Measurements from ENCODE around the gene CRYM. TPM values are rescaled to one million over a fixed set of nuclear protein-coding genes. Genes with fewer than 3 reads are reported as not detected.

CRYM gene
- total RNA-seq, 1 experiment from 2014 or later: not detected

DNA sequence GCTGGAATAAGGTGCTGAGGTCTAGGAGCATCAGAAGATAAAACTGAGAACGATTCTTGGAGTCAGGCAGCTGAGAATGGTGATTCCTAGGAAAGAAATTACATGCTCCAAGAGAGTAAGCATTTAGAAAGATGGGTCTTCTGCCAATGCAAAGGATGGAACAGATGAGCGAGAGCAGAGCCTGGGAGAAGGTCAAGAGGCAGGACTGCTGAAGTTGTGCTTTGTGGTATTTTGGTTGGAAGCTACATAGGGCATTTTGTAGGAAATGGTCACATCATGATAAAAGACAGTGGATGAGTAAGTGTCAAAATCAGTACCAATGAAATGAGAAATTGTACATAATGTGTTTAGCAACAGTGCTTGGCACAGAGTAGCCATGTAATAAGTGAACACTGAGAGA is 1.4 kb upstream of the CRYM start:
- Histone ChIP-seq H3K9me3 (ENCODE audit: insufficient read depth, low read depth) (no peaks in the 10 kb centered on the region; the same call in 1 of the 2 replicates), H3K9me2 (ENCODE audit: insufficient read depth) (no peaks in the 10 kb centered on the region), H2AFZ (no peak overlapping the region), H3K4me3 (no peak overlapping the region), H3K4me1 (replicated peaks; ENCODE audit: insufficient read depth) (no peaks in the 10 kb centered on the region), H3K4me2 (no peak overlapping the region), H3K79me2 (ENCODE audit: low read depth) (no peaks in the 10 kb centered on the region), H3K27me3 (ENCODE audit: insufficient read depth, low read depth) (peaks cover 78% of the 10 kb centered on the region), H3F3A (ENCODE audit: insufficient read depth, low read depth) (no peaks in the 10 kb centered on the region), H4K20me1 (ENCODE audit: insufficient read depth) (no peaks in the 10 kb centered on the region; the same call in 1 of the 2 replicates), H3K36me3 (ENCODE audit: low read depth) (no peaks in the 10 kb centered on the region), H3K27ac (no peak overlapping the region)
- CTCF ChIA-PET: interaction anchor here (0.5 to 0.9 kb wide), 4 partner anchors 24 to 1530 kb away, joined by 3 to 7 read pairs (median 6); no protein-coding TSS in a partner anchor
- TF ChIP-seq, protein P1, sequence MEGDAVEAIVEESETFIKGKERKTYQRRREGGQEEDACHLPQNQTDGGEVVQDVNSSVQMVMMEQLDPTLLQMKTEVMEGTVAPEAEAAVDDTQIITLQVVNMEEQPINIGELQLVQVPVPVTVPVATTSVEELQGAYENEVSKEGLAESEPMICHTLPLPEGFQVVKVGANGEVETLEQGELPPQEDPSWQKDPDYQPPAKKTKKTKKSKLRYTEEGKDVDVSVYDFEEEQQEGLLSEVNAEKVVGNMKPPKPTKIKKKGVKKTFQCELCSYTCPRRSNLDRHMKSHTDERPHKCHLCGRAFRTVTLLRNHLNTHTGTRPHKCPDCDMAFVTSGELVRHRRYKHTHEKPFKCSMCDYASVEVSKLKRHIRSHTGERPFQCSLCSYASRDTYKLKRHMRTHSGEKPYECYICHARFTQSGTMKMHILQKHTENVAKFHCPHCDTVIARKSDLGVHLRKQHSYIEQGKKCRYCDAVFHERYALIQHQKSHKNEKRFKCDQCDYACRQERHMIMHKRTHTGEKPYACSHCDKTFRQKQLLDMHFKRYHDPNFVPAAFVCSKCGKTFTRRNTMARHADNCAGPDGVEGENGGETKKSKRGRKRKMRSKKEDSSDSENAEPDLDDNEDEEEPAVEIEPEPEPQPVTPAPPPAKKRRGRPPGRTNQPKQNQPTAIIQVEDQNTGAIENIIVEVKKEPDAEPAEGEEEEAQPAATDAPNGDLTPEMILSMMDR (conservative IDR thresholded peaks at IDR 0.05): no peak
- no peak for TF ChIP-seq EZH2 (IDR thresholded peaks at IDR 0.05; ENCODE audit: low read depth)
- intact Hi-C loops (cut with micrococcal nuclease; ENCODE audit: unreplicated experiment): no loop called here
- DNase-seq: no peak
- no TSS peak for BruUV-seq (replicated peaks)
- POLR2A ChIA-PET (ENCODE audit: unreplicated experiment): no interaction called here

DNA sequence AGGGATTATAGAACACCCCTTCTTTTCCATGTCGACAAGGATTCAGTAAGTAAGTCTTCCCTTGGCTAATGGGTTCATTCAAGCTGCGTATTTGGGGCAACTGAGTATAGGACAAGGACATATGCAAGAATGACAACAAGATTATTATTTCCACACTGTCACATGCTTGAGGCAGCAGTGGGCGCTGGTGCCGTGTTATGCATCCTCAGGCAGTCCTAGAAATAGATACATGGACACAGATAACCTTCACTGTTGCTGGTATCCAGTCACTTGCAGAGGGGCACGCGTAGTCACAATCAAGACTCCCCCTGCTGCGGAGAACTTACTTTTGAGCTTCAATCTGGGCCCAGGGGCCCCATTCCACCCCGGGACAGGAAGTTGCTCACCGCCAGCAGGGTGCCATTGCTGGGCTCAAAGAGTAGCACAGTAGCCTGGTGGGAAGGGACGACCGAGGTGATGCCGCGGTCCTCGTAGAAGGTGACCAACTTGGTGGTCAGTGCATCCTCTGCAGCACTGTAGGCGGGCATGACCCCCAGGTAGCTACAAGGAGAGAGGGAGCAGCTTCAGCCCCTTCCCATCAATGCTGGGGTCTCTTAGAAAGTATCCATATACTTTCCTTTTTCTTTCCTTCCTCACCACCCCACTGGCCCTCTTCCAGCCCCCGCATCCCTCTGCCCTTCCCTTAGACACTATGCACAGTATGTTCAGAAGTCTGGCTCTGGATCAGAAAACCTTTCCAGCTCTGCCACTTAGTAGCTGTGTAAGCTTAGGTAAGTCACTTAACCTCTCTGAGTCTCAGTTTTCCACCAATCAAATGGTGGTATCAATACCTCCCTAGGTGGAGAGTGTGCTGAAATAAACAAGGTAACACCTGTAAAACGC is 804 bp downstream of the CRYM start:
- TF ChIP-seq EZH2 (IDR thresholded peaks at IDR 0.05; ENCODE audit: low read depth): no peak
- TF ChIP-seq, protein P1 (conservative IDR thresholded peaks at IDR 0.05): no peak

DNA sequence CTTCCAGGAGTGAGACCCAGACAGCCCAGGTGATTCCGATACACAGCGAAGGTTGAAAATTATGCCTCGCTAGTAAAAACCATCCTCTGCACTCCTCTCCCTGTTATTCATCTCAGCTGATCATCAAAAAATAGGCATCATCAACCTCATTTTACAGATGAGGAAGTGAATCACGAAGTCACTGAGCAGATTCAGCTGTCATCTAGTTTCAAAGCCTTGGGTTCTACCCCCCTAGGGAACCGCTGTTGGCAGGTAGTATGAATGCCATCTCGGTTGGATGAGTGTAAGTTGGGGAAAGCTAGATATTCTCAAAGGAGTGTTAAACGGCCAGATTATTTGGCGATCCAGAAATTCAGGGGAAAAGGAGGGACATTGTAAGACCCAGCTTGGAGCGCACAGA is 2.0 kb downstream of the CRYM start:
- no peaks in the 10 kb centered on the region for H3F3A ChIP-seq (ENCODE audit: insufficient read depth, low read depth)
- peaks cover 70% of the 10 kb centered on the region for H3K27me3 ChIP-seq (ENCODE audit: insufficient read depth, low read depth)
- no peak overlapping the region for H3K4me3 ChIP-seq
- intact Hi-C loops (cut with micrococcal nuclease; ENCODE audit: unreplicated experiment): no loop called here
- H2AFZ ChIP-seq: no peak overlapping the region
- no peak overlapping the region for H3K27ac ChIP-seq
- no peak for DNase-seq
- ChIA-PET CTCF (interaction anchor here (0.6 kb wide), 1 partner anchor 15 kb away, joined by 4 read pairs; no protein-coding TSS in a partner anchor), POLR2A (ENCODE audit: unreplicated experiment) (no interaction called here)
- no peaks in the 10 kb centered on the region; the same call in 1 of the 2 replicates for H4K20me1 ChIP-seq (ENCODE audit: insufficient read depth)
- TF ChIP-seq, protein P1 (conservative IDR thresholded peaks at IDR 0.05): no peak
- no peak for TF ChIP-seq EZH2 (IDR thresholded peaks at IDR 0.05; ENCODE audit: low read depth)
- no TSS peak for BruUV-seq (replicated peaks)
- H3K79me2 ChIP-seq (ENCODE audit: low read depth): no peaks in the 10 kb centered on the region
- H3K9me3 ChIP-seq (ENCODE audit: insufficient read depth, low read depth): no peaks in the 10 kb centered on the region
- H3K9me2 ChIP-seq (ENCODE audit: insufficient read depth): no peaks in the 10 kb centered on the region
- no peaks in the 10 kb centered on the region for H3K4me1 ChIP-seq (replicated peaks; ENCODE audit: insufficient read depth)
- H3K4me2 ChIP-seq: no peak overlapping the region
- no peaks in the 10 kb centered on the region for H3K36me3 ChIP-seq (ENCODE audit: low read depth)

More for the DNA sequence above, 804 bp downstream of the CRYM start:
- intact Hi-C loops (cut with micrococcal nuclease; ENCODE audit: unreplicated experiment): no loop called here
- Histone ChIP-seq H3K4me1 (replicated peaks; ENCODE audit: insufficient read depth) (no peaks in the 10 kb centered on the region), H3K9me3 (ENCODE audit: insufficient read depth, low read depth) (no peaks in the 10 kb centered on the region; the same call in 1 of the 2 replicates), H3K79me2 (ENCODE audit: low read depth) (no peaks in the 10 kb centered on the region), H3K9me2 (ENCODE audit: insufficient read depth) (no peaks in the 10 kb centered on the region), H4K20me1 (ENCODE audit: insufficient read depth) (no peaks in the 10 kb centered on the region; the same call in 1 of the 2 replicates), H3K36me3 (ENCODE audit: low read depth) (no peaks in the 10 kb centered on the region), H3K4me2 (peak overlapping the region; percentile 77), H3K27me3 (ENCODE audit: insufficient read depth, low read depth) (peaks cover 79% of the 10 kb centered on the region), H3F3A (ENCODE audit: insufficient read depth, low read depth) (no peaks in the 10 kb centered on the region), H3K4me3 (peak overlapping the region; percentile 49; the same call in 1 of the 2 replicates), H3K27ac (no peak overlapping the region), H2AFZ (no peak overlapping the region)
- no TSS peak for BruUV-seq (replicated peaks)
- no peak for DNase-seq
- CTCF ChIA-PET: no interaction called here
- POLR2A ChIA-PET (ENCODE audit: unreplicated experiment): no interaction called here

All from PC-9 (cell line).